Measurements from ENCODE around the gene CPEB2. TPM values are rescaled to one million over a fixed set of nuclear protein-coding genes. Genes with fewer than 3 reads are reported as not detected.

The CPEB2 gene
- total RNA-seq, 4 donors from 2014 or later: 16.2 to 33.4 (median 23.9) TPM

- no peak for TF ChIP-seq EP300 (IDR thresholded peaks at IDR 0.05)
- no peak for TF ChIP-seq POLR2A (IDR thresholded peaks at IDR 0.05)
- H3K4me3 ChIP-seq: no peak overlapping the region
- WGBS, 2 donors: 68 to 72% methylated on average over 1 of the region's 1 CpG
- no peak for DNase-seq (ENCODE audit: low spot score in 2 of 2)
- no peaks in the 10 kb centered on the region for H3K27me3 ChIP-seq
- H3K27ac ChIP-seq: peak overlapping the region in 1 of 4 donors; percentile 7
- H3K9me3 ChIP-seq: no peaks in the 10 kb centered on the region
- peaks cover 0 to 10% (median 0%) of the 10 kb centered on the region in 3 donors for H3K36me3 ChIP-seq
- H3K4me1 ChIP-seq: peaks cover 0 to 81% (median 20%) of the 10 kb centered on the region in 4 donors
Observed at GRCh38 chr4:15015170-15015569, 12.9 kb downstream of the CPEB2 start.

- Histone ChIP-seq H3K36me3 (peaks cover 0 to 6% (median 0%) of the 10 kb centered on the region in 3 donors), H3K4me3 (no peak overlapping the region), H3K27me3 (no peaks in the 10 kb centered on the region), H3K4me1 (peaks cover 0 to 85% (median 18%) of the 10 kb centered on the region in 4 donors), H3K27ac (peak overlapping the region in 2 of 4 donors; percentile 42 to 43), H3K9me3 (no peaks in the 10 kb centered on the region)
- TF ChIP-seq POLR2A (IDR thresholded peaks at IDR 0.05): no peak
- no peak for TF ChIP-seq CTCF (IDR thresholded peaks at IDR 0.05)
- no peak for TF ChIP-seq EP300 (IDR thresholded peaks at IDR 0.05)
- DNase-seq (ENCODE audit: low spot score in 2 of 2): no peak
Observed at GRCh38 chr4:15018361-15018760, 16.1 kb downstream of the CPEB2 start.

- no peak for TF ChIP-seq CTCF (IDR thresholded peaks at IDR 0.05)
- no peak for TF ChIP-seq POLR2A (IDR thresholded peaks at IDR 0.05)
- no peak for TF ChIP-seq EP300 (IDR thresholded peaks at IDR 0.05)
- 54 to 58% methylated on average over 7 of the region's 7 CpGs for WGBS, 2 donors
- H3K27me3 ChIP-seq: no peaks in the 10 kb centered on the region
- peaks cover 0 to 77% (median 14%) of the 10 kb centered on the region in 4 donors for H3K4me1 ChIP-seq
- DNase-seq (ENCODE audit: low spot score in 2 of 2): no peak
- H3K4me3 ChIP-seq: no peak overlapping the region
- H3K27ac ChIP-seq: peak overlapping the region in 3 of 4 donors; percentile 18 to 80 (median 52)
- peaks cover 0 to 6% (median 0%) of the 10 kb centered on the region in 3 donors for H3K36me3 ChIP-seq
- no peaks in the 10 kb centered on the region for H3K9me3 ChIP-seq
Observed at GRCh38 chr4:15020502-15021286, 18.4 kb downstream of the CPEB2 start.

- Histone ChIP-seq H3K4me1 (peaks cover 0 to 72% (median 14%) of the 10 kb centered on the region in 4 donors), H3K27ac (peak overlapping the region in 3 of 4 donors; percentile 18 to 80 (median 52)), H3K27me3 (no peaks in the 10 kb centered on the region), H3K4me3 (no peak overlapping the region), H3K36me3 (peaks cover 0 to under 1% (median 0%) of the 10 kb centered on the region in 3 donors), H3K9me3 (no peaks in the 10 kb centered on the region)
- 9 to 35% methylated on average over 2 of the region's 2 CpGs for WGBS, 2 donors
- TF ChIP-seq POLR2A (IDR thresholded peaks at IDR 0.05) (no peak), EP300 (IDR thresholded peaks at IDR 0.05) (no peak), CTCF (IDR thresholded peaks at IDR 0.05) (no peak)
- no peak for DNase-seq (ENCODE audit: low spot score in 2 of 2)
Observed at GRCh38 chr4:15021311-15021710, 19.0 kb downstream of the CPEB2 start.

- TF ChIP-seq POLR2A (IDR thresholded peaks at IDR 0.05): no peak
- TF ChIP-seq CTCF (IDR thresholded peaks at IDR 0.05): no peak
- no peak for TF ChIP-seq EP300 (IDR thresholded peaks at IDR 0.05)
- Histone ChIP-seq H3K27me3 (no peaks in the 10 kb centered on the region), H3K27ac (peak overlapping the region; percentile 11 to 80 (median 35)), H3K36me3 (no peaks in the 10 kb centered on the region), H3K9me3 (no peaks in the 10 kb centered on the region), H3K4me3 (no peak overlapping the region), H3K4me1 (peaks cover 0 to 68% (median 14%) of the 10 kb centered on the region in 4 donors)
- no peak for DNase-seq (ENCODE audit: low spot score in 2 of 2)
- WGBS, 2 donors: 56 to 64% methylated on average over 2 of the region's 2 CpGs
Observed at GRCh38 chr4:15021946-15022345, 19.7 kb downstream of the CPEB2 start.
